HepG2 (cell line): ENCODE data around the gene MAP4K3. TPM values are rescaled to one million over a fixed set of nuclear protein-coding genes. Genes with fewer than 3 reads are reported as not detected.

ENCODE experiments used
- ATAC-seq: fragments of 200-7000 bp; cut with Tn5 transposase; 3 replicates; pipeline ENCODE4 v1.9.1; 2020; ENCODE audit warnings: mild to moderate bottlenecking, moderate library complexity
- BruUV-seq: library from RNA; stranded (reverse); fragments of 400-500 nt; replicated peaks from 2 replicates; lab custom pipeline; 2021; lab: Mats Ljungman, UMichigan
- CTCF ChIA-PET: fragments of 300-600 bp; formaldehyde crosslinking; extraction: SDS; loops from one replicate; lab custom pipeline; 2021; ENCODE audit warnings: low total read pairs, inconsistent platforms, low intra/inter-chr PET ratio; lab: Yijun Ruan, JAX
- POLR2A ChIA-PET: fragments of 350-600 bp; sonication (Branson Sonifier 250); formaldehyde crosslinking; loops from one replicate; lab custom pipeline; 2020; ENCODE audit warnings: antibody characterized with exemption, inconsistent platforms; lab: Yijun Ruan, JAX
- DNase-seq: peaks from one replicate; pipeline ENCODE4 v3.0.0-alpha.2; 2015; ENCODE audit warnings: low spot score
- FAIRE-seq: peaks from 3 replicates; lab custom pipeline; 2011; peaks lifted over from hg19 to GRCh38; lab: Jason Lieb, UNC
- H2AFZ ChIP-seq: one replicate; pipeline ENCODE4 v1.6.1; 2011; ENCODE audit warnings: low read length, inconsistent platforms
- H3K27ac ChIP-seq: fragments of 300-600 bp; 3 replicates; pipeline ENCODE4 v1.8.0; 2011; ENCODE audit warnings: mixed run types, mild to moderate bottlenecking, mixed read lengths, low read length, inconsistent platforms; ENCODE audit not compliant: insufficient read depth; ENCODE audit errors: extremely low read length
- H3K27me3 ChIP-seq, 2 experiments: fragments of 200-600 bp in 1 of 2; 2 replicates in 1 of 2; 3 replicates in 1 of 2; pipeline versions ENCODE4 v1.6.0 to v1.8.0; 2011; ENCODE audit warnings: low read length in 2 of 2, mild to moderate bottlenecking in 2 of 2, moderate library complexity in 2 of 2, inconsistent platforms in 1 of 2; ENCODE audit not compliant: insufficient read depth in 2 of 2, control insufficient read depth in 1 of 2
- H3K36me3 ChIP-seq, 2 experiments: fragments of 200-600 bp in 1 of 2; replicated peaks in 1 of 2; 2 replicates in 1 of 2; 3 replicates in 1 of 2; pipeline versions ENCODE4 v1.5.1 to v1.8.0; 2011; ENCODE audit warnings: low read length in 2 of 2, inconsistent platforms in 1 of 2; ENCODE audit not compliant: insufficient read depth in 2 of 2, control insufficient read depth in 1 of 2
- H3K4me1 ChIP-seq: 2 replicates; pipeline ENCODE4 v1.5.1; 2012; ENCODE audit warnings: low read length, inconsistent platforms; ENCODE audit not compliant: insufficient read depth
- H3K4me2 ChIP-seq: 2 replicates; pipeline ENCODE4 v1.6.0; 2011; ENCODE audit warnings: low read depth, low read length, inconsistent platforms
- H3K4me3 ChIP-seq, 3 experiments: fragments of 200-600 bp in 1 of 3; sonication (generic), shearing (Covaris generic) in 1 of 3; replicated peaks in 1 of 3; 2 replicates each; pipeline ENCODE4 v1.5.1; 2011 to 2016; ENCODE audit warnings: low read length in 3 of 3, inconsistent platforms in 2 of 3, low read depth in 2 of 3, mild to moderate bottlenecking in 2 of 3, control low read depth in 1 of 3, mixed read lengths in 1 of 3; ENCODE audit not compliant: insufficient read depth in 1 of 3
- H3K79me2 ChIP-seq: one replicate; pipeline ENCODE4 v1.6.1; 2011; ENCODE audit warnings: low read length, inconsistent platforms; ENCODE audit not compliant: insufficient read depth
- H3K9ac ChIP-seq: 2 replicates; pipeline ENCODE4 v1.6.0; 2011; ENCODE audit warnings: mild to moderate bottlenecking, low read depth, low read length, inconsistent platforms; ENCODE audit not compliant: insufficient read depth
- H3K9me3 ChIP-seq: 2 replicates; pipeline ENCODE4 v1.5.1; 2012; ENCODE audit warnings: mild to moderate bottlenecking, low read length
- H4K20me1 ChIP-seq: 2 replicates; pipeline ENCODE4 v1.6.0; 2011; ENCODE audit warnings: inconsistent platforms, mild to moderate bottlenecking, low read length, moderate library complexity; ENCODE audit not compliant: insufficient read depth
- AFF4 ChIP-seq: sonication (generic); formaldehyde crosslinking; IDR thresholded peaks from 2 replicates; pipeline ENCODE4 v1.4.0; 2020; ENCODE audit warnings: missing genetic modification reagents
- CEBPG ChIP-seq: IDR thresholded peaks from 2 replicates; pipeline ENCODE4 v1.6.1; 2016
- POLR2AphosphoS5 ChIP-seq: IDR thresholded peaks from 2 replicates; pipeline ENCODE4 v1.6.1; 2012; ENCODE audit warnings: low read depth, low read length
- SNRNP70 ChIP-seq: fragments of 200-400 bp; formaldehyde crosslinking; IDR thresholded peaks from 2 replicates; pipeline ENCODE4 v1.6.1; 2017; ENCODE audit warnings: mild to moderate bottlenecking, low read depth, low read length, moderate library complexity
- ZNF280D ChIP-seq: sonication (generic); formaldehyde crosslinking; IDR thresholded peaks from 2 replicates; pipeline ENCODE4 v1.5.1; 2020; ENCODE audit warnings: mild to moderate bottlenecking, missing genetic modification reagents
- WGBS: methylation state at CpG from one replicate; pipeline ENCODE4 v1.1.6; 2017; ENCODE audit warnings: low lambda C conversion rate; 5-methylcytosine and 5-hydroxymethylcytosine counted together
- in situ Hi-C: cut with HindIII; loops from 2 replicates; pipeline ENCODE4 v1.10.0; 2017; ENCODE audit warnings: low pct_unique_long_range_greater_than_20kb; ENCODE audit not compliant: extremely low pct_ligation_motif_present
- intact Hi-C: fragments of 100-400 bp; cut with micrococcal nuclease; formaldehyde crosslinking; loops from one replicate; pipeline ENCODE4 v1.10.0; 2022; ENCODE audit not compliant: unreplicated experiment
- polyA plus RNA-seq, 8 experiments: library from polyadenylated mRNA; depleted of rRNA in 3 of 8; stranded (reverse) in 7 of 8; unstranded in 1 of 8; fragments of >200 nt; fragmentation: Illumina TruSeq in 4 of 8; extraction: Trizol in 4 of 8; gene quantifications; 2 replicates each; pipeline versions ENCODE4 v1.2.1 to v1.2.3, GENCODE V29; 2011 to 2016; ENCODE audit warnings: low read depth in 4 of 8, missing spikeins in 1 of 8, mixed read lengths in 1 of 8; ENCODE audit not compliant: insufficient read depth in 1 of 8
- total RNA-seq, 5 experiments: library from RNA; depleted of rRNA; stranded (reverse); fragments of >200 nt; fragmentation: Illumina TruSeq; extraction: Trizol; gene quantifications; 2 replicates each; pipeline ENCODE4 v1.2.3, GENCODE V29; 2016; ENCODE audit warnings: low read depth in 1 of 5

Gene MAP4K3
- total and polyA plus RNA-seq, 2 of the 13 experiments (the other 11 are each of a cell fraction or from before 2014, with no cell fraction given) = 45.9 to 53.2 TPM

GRCh38 chr2:39409697-39410389 lies 27.2 kb downstream of the MAP4K3 start:
- WGBS = 98% methylated on average over 3 of the region's 3 CpGs
- Histone ChIP-seq H3K4me2 (no peak overlapping the region), H4K20me1 (peaks cover 96% of the 10 kb centered on the region), H3K36me3 (no peaks in the 10 kb centered on the region; a peak in 1 of 5 replicates), H3K9ac (no peak overlapping the region), H3K27me3 (no peaks in the 10 kb centered on the region), H3K9me3 (no peaks in the 10 kb centered on the region), H3K4me3 (no peak overlapping the region), H3K27ac (no peak overlapping the region), H3K79me2 (peaks cover 100% of the 10 kb centered on the region), H3K4me1 (peaks cover 95% of the 10 kb centered on the region), H2AFZ (no peak overlapping the region)
- CTCF ChIA-PET = no interaction called here
- POLR2A ChIA-PET = no interaction called here
- TF ChIP-seq ZNF280D (CRISPR knock-in tag) = no peak
- TF ChIP-seq SNRNP70 = no peak
- TF ChIP-seq AFF4 = no peak
- peak; percentile 57 for TF ChIP-seq CEBPG
- no peak for TF ChIP-seq POLR2AphosphoS5
- no TSS peak for BruUV-seq
- no peak for FAIRE-seq
- no peak for ATAC-seq
- no peak for DNase-seq
- intact Hi-C loops (no loop called here), in situ Hi-C loops (no loop called here)
